Measurements from ENCODE around the gene TMEM132A.
"Not testable (repeated sequence)": the region's sequence is repeated elsewhere in the genome, so short reads cannot be mapped to it uniquely, and the experiment has no call there.

Gene TMEM132A

DNA sequence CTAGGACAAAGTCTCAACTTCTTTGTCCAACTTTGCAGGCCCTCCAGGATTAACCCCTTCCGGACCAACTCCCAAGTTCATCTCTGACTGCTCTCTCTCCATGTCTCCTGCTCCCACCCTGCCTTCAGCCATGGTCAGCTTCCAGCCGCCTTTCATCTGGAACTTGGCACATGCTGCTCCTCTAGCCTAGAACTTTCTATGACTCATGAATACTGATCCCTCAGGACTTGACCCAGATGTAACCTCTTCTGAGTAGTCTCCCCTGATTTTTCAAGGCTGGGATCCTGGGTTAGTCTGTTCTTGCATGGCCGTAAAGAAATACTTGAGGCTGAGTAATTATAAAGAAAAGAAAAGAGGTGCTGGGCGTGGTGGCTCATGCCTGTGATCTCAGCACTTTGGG is 32.9 kb downstream of the TMEM132A start:
- DNase-seq (ENCODE audit: low read depth, low spot score), result no peak

DNA sequence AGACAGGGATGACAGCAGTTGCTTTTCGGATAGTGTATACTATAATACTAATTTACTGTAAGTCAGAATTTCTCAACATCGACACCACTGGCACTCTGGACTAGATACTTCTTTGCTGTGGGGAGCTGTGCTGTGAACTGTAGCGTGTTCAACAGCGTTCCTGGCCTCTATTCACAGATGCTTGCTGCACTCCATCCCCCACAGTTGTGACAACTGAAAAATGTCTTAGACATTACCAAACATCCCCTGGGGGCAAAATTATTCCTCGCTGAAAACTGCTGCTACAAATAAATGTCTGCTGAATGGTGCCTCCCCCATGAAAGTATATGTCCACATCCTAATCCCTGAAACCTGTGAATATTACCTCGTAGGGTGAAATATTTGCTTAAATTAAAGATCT is 35.2 kb downstream of the TMEM132A start:
- DNase-seq (ENCODE audit: low read depth, low spot score), result no peak

DNA sequence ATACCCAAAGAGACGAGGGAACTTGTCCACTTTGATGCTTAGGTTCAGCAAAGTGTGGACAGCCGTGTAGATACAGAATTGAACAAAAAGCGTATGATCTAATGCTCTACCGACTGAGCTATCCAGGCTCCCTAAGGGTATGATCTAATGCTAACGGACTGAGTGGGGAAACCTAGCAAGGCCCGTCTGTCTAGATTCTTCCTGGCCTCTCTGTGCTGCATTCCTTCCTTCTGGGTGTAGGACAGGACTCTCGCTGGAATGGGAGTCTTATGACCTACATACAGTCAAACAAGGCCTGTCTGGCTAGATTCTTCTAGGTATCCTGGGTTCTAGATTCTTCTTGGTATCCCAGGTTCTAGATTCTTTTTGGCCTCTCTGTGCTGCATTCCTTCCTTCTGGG is 36.1 kb downstream of the TMEM132A start:
- no peak for DNase-seq (ENCODE audit: low read depth, low spot score)

DNA sequence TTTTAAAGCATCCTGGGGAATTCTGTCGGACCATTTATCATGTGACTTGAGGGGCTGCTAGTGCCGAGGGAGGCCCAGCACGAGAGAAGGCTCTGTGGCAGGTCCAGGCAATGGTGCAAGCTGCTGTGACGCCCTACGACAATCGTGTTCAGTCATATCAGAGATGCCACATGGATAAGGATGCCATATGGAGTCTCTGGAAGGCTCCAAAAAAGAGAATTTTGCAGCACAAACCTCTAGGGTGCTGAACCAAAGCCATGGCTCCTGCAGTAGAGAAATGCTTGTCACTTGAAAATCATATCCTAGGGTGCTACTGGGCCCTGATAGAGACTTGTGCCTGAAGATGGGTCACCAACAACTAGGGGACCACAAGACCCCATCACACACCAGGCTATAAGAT is 40.5 kb downstream of the TMEM132A start:
- DNase-seq (ENCODE audit: low read depth, low spot score), result no peak

DNA sequence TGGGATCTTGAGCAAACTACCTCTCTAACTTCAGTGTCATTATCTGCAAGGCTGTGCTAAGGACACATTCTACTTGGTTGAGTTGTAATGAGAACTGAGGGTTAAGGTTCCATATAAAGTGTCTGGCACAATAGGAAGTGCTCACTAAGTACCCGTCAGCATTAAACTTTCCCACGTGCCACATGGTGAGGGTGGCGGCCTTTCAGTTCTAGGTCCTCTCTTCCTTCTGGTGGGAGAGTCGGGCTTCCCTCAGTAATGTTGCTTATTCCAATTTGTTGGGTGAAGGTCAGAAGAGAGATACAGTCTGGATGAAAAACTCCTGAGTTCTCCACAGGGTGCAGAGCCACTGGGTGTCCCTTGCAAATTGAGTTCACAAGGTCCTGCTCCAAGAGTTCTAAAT is 42.6 kb downstream of the TMEM132A start:
- DNase-seq (ENCODE audit: low read depth, low spot score), result no peak

DNA sequence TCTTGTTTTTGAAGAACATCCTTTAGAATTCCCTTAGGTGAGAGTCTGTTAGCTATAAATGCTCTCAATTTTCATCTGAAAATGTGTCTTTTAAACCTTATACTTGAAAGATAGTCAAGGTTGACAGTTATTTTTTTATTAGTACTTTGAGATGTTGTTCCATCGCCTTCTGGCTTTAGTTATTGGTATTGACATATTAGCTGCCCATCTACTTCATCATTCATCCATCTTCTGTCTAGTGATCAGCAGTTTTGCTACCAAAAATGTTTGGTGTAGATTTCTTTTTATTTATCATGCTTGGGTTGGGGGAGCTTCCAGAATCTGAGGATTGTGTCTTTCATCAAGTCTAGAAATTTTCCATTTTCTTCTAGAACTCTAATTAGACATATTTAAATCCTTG is 44.0 kb downstream of the TMEM132A start:
- no peak for DNase-seq (ENCODE audit: low read depth, low spot score)

DNA sequence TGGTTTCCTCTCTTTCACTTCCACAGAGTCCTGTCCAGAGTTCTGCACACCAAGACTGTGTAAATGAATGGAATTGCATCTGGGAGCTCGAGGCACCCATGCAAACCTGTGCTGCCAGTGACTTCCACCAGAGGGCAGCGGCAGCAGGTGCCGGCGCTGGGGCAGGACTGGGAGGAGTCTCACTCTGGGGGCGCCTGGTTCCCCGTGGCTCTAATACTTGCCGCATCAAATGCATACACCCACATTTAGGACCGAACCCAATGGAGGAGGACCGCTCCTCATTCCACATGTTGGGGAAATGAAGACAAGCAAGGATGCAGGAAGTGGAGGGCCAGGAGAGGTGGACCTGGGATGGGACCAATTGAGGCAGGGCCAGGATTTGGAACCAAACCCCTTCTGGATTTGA is 46.1 kb downstream of the TMEM132A start:
- no peak for DNase-seq (ENCODE audit: low read depth, low spot score)

DNA sequence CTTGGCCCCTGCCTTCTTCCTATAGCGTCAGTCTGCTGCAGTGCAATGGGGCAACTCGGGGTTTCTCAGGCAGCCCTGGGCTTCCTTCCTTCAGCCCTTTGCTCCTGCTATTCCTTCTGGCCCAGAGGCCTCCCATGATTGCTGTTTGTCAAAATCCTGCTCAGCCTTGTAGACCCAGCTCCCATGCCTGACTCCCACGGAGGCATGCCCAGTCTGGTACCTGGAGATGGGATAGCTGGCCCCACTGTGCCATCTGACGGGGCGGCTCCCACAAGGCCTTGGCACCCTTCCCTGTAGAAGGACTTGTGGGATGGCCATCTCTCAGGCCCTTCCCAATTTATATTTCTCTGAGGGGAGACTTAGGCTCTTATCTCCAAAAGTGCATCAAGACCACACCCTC is 46.6 kb downstream of the TMEM132A start:
- DNase-seq (ENCODE audit: low read depth, low spot score), result no peak

DNA sequence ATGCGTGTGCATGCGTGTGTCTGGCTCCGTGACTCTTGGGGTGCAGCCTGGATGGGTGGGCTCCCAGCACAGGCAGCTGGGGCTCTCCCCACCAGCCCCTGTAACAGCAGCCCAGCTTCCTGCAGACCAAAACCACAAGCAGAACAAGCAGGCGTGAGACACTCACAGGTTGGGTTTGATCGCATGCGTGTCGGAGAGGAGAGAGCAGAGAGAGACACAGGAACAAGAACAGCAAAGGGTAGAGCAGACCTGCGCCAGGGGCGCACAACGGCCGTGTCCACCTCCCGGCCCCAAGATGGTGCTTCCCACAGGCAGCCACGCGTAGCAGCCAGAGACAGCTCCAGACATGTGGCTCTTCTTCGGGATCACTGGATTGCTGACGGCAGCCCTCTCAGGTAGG is 47.3 kb downstream of the TMEM132A start, which contains the start of gene CD6:
Gene CD6, plus strand, starts transcription at position 161 of the 400 bp plus-strand sequence. Its CDS starts 186 bp downstream, at position 347.
- no peak for DNase-seq (ENCODE audit: low read depth, low spot score)

DNA sequence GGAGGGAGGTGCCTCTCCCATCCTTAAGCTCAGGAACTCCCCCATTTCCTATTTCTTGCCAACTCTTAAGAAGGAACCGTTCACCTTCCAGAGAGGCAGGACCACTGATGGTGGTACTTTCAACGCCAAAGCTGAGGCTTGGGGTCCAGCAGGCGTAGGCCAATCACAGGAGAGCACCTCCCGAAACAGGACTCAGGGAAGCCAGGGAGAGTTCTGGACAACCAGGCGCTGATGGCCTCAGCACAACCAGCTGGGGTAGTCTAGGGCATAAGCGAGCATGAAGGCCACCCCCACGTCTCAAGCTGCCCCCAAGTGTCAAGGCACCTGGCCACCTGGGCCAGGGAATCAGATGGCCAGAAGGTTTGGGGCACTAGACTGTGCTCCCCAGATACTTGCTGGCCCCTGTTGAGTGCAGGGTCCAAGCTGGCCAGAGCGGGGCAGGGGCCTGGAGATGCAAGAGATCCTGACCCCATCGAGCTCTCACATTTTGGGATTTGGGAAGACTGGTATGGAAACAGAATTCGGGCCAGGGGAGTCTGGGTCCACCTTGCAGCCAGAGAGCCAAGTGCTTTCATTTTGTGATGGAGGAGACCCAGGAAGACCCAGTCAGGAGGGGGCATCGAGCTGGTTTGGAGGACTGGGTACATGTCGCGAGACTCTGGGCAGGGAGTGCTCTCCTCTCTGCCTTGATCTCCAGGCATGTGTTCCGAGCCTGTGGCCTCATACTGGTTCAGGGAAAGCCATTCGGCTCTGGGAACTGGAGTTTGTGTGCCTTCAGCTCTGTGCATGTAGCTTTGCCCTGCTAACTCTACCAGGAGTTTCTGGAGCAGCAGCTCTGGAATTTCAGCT is 48.1 kb downstream of the TMEM132A start:
- no peak for DNase-seq (ENCODE audit: low read depth, low spot score)

DNA sequence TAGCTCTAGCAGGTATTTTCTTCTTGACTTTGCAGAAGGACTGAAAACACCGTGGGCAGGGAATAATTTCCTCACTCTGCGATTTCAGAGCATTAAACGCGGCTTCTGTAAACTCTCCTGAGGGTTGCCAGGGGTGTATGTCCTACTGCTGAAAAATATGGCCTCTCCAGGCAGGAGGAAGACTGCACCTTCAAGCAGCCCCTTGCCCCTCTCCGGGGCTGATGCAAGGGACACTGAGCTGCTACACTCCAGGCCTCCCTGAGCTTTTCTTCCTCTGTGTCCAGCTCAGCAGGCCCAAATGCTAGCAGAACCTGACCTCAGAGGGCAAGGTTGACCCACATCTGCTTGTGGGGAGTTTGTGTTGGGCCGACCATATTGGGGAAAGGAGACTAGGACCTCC is 49.4 kb downstream of the TMEM132A start:
- DNase-seq (ENCODE audit: low read depth, low spot score), result no peak

DNA sequence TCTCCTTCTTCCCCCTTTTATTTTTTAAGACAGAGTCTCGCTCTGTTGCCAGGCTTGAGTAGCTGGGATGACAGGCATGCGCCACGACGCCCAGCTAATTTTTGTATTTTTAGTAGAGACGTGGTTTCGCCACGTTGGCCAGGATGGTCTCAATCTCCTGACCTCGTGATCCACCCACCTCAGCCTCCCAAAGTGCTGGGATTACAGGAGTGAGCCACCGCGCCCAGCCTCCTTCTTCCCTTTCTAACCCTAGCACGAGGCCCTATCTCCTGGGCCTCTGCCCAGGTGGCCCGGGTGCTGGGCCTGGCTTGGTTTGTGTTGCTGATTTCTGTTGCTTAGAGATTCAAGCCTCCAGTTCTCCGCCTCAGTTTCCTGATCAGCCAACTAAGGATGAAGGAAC is 50.1 kb downstream of the TMEM132A start:
- DNase-seq (ENCODE audit: low read depth, low spot score), result not testable (repeated sequence)

DNA sequence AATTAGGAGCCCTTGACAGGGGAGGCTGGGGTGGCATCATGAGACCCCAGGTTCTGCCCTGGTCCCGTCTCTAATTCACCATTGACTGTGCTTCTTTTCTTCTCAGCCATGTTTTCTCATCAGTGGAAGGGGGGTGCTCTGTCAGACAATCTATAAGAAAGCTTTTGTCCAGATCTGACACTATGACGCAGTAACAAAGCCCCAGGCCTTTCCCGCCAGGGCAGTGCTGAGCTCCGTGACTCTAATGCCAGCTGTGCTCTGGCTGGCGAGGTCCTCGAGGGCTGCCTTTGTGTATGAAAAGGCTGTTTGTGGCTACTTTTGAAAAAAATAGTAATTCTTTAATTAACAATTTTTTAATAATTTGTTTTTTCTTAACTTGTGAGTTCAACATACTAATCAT is 50.5 kb downstream of the TMEM132A start:
- DNase-seq (ENCODE audit: low read depth, low spot score), result no peak

DNA sequence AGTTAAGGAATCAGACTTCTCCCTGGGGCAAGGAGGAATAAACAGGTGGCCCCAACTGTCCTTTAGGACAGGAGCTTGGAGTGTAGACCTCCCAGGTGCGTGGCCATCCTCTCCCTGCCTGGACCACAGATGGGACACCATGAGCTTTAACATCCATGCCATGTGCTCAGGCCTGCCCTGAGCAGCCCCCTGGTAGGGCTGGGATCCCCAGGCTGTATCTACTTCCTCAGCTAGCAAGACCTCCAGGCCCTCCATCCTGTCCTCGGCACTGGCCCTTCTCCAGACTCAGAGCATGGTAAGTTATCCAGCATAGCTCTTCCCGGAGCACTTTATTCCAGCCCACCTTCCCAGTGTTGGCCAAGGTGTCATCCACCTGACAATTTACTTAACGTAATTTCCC is 53.0 kb downstream of the TMEM132A start:
- DNase-seq (ENCODE audit: low read depth, low spot score), result no peak

DNA sequence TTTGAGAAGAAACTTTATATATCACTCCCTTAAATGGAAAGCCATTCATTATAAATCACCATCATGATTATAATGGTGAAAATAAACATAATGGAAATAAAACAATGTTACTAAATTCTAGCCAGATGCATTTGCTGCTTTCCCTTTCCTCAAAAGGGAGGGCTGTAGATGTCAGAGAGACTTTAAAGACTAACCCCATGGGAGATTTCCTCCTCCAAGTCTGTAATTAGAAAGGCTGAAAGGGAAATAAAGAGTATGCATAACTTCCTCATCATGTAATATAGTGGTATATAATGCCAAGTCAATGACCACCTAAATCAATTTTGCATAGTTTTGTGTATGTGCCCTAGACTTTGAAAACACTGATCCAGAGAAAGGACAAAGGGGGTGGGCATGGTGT is 53.6 kb downstream of the TMEM132A start:
- no peak for DNase-seq (ENCODE audit: low read depth, low spot score)

DNA sequence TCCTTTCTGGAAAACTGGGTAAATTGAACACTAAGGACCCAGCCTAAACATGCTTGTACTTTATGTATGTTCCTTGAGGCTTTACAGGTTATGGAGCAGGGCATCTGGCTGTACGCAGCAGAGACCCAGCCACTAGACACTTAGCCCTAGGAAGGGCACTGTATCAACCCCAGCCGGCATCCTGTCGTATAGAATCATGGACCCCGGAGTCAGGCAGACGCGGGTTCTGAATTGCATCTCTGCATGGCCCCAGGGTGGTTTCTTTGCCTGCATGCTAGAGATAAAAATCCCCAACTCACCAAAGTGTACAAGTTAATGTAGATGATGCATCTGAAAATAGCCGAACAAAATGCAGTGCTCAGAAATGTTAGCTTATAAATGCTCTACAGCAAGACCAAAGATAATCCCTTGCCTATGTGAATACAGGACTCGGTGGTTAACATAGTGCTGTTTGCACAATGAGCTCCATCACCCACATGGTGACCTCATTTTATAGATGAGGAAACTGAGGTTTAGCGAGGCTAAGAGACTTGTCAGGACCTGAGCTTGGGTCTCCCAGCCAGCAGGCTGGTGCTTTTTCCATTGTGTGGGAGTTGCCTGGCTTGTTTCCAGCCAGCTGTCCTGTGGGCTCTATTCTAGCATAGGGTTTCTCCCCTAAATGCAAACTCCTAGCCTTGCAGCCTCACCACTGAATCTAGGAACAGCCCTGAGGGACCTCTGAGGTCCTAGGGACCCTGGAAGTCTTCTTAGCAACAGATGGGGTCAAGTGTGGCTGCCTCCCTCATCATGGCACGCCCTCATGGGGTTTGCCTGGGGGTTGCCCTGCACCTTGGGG is 54.5 kb downstream of the TMEM132A start:
- DNase-seq (ENCODE audit: low read depth, low spot score), result no peak

DNA sequence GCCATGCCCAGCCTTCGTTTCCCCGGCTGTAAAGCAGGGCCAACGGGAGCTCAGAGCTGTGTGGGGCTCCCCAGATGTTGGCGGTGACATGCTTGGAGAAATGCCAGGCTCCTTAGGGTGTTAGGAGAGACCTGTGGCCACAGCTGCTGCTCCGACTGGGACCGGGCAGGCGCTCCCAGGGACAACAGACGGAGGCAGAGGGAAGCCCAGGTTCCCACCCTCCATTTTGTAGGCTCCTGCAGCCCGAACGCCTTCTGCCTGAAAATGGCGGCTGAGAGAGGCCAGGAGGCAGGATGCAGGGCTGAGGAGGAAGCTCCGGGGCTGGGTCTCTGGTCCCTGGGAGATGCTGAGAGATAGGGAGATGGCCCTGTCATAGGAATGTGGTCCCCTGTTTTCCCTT is 57.3 kb downstream of the TMEM132A start:
- no peak for DNase-seq (ENCODE audit: low read depth, low spot score)

DNA sequence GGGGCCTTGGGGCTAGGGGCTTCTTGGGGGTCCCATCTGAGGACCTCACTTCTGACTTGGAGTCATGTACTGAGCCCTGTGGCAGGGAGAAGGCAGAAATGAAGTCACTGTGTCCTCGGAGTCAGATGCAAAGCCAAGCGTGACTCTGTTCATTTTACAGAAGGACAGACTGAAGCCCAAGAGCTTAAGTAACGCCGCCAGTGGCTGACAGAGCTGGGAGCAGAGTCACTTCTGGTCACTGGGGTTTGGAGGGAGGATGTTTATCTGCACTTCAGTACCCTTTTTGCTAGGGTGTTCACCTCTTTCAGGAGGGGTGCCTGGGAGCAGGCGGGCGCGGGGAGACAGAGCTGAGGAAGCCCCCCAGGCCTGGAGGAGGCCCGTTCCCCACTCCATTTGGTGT is 57.9 kb downstream of the TMEM132A start:
- no peak for DNase-seq (ENCODE audit: low read depth, low spot score)

DNA sequence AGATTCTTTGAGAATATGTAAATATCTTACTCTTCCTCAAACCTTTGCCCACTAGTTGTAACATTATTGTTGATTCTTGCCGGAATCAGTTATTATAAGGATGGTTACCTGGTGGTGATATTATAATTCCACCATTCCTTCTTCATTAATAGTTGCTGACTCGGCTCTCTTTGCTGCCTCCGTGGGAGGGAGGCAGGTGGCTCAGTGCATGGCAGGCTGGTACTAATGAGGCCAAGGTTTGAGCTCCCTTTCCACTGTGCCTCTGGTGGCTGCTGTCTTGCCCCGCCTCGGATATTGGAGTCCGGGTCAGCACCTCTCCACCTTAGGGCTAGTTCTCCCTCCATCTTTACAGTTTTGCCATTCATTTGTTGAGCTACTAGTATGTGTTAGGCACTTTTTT is 59.9 kb downstream of the TMEM132A start:
- DNase-seq (ENCODE audit: low read depth, low spot score), result no peak

DNA sequence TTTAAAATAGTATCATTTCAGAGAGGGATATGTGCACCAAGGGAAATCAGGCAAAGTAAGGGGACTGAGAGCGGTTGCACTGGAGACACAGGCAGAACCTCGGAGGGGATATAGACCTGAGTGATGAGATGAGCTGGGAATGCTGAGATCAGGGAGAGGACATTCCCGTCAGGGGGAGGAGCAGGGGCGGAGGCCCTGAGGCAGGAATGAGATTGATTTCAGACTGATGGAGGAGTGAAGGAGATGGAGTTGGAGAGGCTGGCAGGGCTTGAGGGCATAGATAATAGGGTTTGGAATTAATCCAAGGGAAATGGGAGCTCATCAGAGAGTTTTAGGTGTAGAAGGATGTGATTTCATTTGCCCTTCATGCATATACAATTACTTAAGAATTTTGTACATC is 60.4 kb downstream of the TMEM132A start:
- no peak for DNase-seq (ENCODE audit: low read depth, low spot score)

DNA sequence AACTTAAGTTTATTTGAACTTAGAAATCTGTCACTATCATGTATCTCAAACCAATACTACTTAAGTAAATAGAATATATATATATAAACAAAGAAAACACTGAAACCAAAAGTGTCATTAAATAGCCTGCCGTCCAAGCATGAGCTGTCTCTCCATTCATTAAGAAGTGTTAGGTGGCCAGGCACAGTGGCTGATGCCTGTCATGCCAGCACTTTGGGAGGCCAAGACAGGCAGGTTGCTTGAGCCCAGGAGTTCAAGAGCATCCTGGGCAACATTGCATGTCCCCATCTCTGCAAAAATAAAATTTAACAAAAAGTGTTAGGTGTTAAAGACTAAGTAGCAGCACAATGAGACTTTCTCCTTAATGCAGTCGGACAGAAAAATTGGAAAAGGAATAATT is 61.2 kb downstream of the TMEM132A start:
- no peak for DNase-seq (ENCODE audit: low read depth, low spot score)

DNA sequence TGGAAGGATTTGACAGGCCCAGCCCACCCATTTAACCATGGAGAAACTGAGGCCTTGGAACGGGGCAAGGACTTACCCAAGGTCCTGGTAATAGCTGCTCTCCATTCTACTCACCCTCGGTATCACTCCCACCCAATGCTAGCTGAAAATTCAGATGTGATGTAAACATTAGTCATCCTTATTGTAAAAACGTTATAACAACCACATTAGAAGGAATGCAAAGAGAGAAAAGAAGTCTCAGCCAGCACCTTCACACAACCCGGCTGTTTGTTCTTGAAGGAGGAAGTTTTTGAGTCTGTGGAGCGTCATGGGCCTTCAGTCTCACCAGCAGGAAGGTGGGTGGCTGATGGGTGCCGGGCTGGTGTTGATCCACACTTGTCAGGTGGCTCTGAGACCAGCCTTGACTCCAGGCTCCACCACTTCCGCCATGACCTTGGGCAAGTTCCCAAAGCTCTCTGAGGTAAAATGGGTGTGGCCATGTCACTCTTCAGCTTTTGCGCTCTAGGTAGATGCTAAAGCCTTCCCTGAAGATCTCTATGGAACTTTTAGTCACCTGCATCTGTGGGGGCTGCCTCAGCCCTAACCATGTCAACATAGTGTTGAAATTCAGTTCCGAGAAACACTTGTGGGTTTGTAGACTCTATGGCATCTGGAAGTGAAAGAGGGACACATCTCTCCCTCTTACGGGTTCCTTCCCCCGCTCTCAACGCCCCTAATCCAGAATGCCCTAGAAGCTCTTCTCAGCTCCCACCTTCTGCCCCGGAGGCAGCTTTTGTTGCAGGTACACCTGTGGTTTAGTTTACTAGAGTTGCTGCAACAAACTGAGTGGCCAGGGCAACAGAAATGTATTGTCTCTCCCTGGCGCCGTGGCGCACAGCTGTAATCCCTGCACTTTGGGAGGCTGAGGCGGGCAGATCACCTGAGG is 62.0 kb downstream of the TMEM132A start:
- DNase-seq (ENCODE audit: low read depth, low spot score), result no peak
